IPS-20b (cell line): Measurements from ENCODE around the gene CTNNA2.

Experiments used
- H3K27ac ChIP-seq: one replicate; pipeline ENCODE4 v1.5.1; 2013; ENCODE audit warnings: low read length
- H3K27me3 ChIP-seq: 2 replicates; pipeline ENCODE4 v1.6.1; 2013; ENCODE audit warnings: mild to moderate bottlenecking, low read length, inconsistent platforms; ENCODE audit not compliant: insufficient read depth
- H3K36me3 ChIP-seq: 2 replicates; pipeline ENCODE4 v1.6.1; 2013; ENCODE audit warnings: low read depth, mild to moderate bottlenecking, inconsistent platforms, low read length, moderate library complexity; ENCODE audit not compliant: insufficient read depth
- H3K4me1 ChIP-seq: 2 replicates; pipeline ENCODE4 v1.6.1; 2013; ENCODE audit warnings: mild to moderate bottlenecking, control low read depth, inconsistent platforms, low read length, moderate library complexity; ENCODE audit not compliant: insufficient read depth
- H3K4me3 ChIP-seq: 2 replicates; pipeline ENCODE4 v1.5.1; 2013; ENCODE audit warnings: mild to moderate bottlenecking, low read length, inconsistent platforms
- H3K9ac ChIP-seq: 2 replicates; pipeline ENCODE4 v1.6.1; 2013; ENCODE audit warnings: low read depth, mild to moderate bottlenecking, inconsistent platforms, low read length, moderate library complexity
- H3K9me3 ChIP-seq: 2 replicates; pipeline ENCODE4 v1.6.1; 2013; ENCODE audit warnings: mild to moderate bottlenecking, low read depth, low read length, inconsistent platforms; ENCODE audit not compliant: insufficient read depth

CTNNA2 gene

GRCh38 chr2:80573167-80573566, 1060.3 kb downstream of the CTNNA2 start:
- H3K36me3 ChIP-seq, result no peaks in the 10 kb centered on the region
- no peaks in the 10 kb centered on the region for H3K27me3 ChIP-seq
- no peak overlapping the region for H3K9ac ChIP-seq
- no peaks in the 10 kb centered on the region for H3K4me1 ChIP-seq
- H3K4me3 ChIP-seq, result no peak overlapping the region
- H3K9me3 ChIP-seq, result no peaks in the 10 kb centered on the region
- no peak overlapping the region for H3K27ac ChIP-seq

DNA sequence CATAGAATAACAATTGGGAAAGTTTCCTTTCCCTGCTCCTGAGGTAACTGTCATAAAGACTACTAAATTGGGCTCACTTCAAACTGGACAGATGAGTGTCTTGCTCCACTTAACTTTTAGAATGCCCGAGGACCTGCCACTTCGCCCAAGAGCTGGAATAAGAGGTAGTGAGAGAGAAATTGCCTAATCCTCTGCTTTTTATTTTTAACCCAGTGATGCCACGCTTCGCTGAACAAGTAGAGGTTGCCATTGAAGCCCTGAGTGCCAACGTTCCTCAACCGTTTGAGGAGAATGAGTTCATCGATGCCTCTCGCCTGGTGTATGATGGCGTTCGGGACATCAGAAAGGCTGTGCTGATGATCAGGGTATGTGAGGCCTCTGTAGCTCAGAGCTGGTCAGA, 1061.1 kb downstream of the CTNNA2 start:
- no peaks in the 10 kb centered on the region for H3K27me3 ChIP-seq

DNA sequence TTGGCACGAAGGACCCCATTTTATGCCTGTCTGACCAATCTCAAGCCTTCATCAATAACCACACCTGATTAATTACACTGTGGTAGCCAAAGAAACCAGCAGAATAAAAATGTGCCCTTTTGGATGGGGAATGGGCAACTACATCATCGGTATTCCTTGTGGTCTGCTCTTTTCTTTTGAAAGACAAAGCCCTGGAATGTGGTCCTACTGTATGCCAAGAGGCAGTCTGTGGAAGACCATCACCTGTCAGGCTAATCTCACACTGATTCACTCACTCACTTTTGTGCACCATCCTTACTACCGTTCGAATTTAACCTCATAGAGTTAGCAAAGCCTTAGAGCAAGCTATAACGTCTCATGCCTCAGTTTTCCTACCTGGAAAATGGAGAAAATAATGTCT, 1066.9 kb downstream of the CTNNA2 start:
- Histone ChIP-seq H3K36me3 (no peaks in the 10 kb centered on the region), H3K27me3 (no peaks in the 10 kb centered on the region), H3K9ac (no peak overlapping the region), H3K27ac (no peak overlapping the region), H3K4me3 (no peak overlapping the region), H3K4me1 (peaks cover 2% of the 10 kb centered on the region; the same call in 1 of the 2 replicates), H3K9me3 (no peaks in the 10 kb centered on the region)

More for the DNA sequence above, 1061.1 kb downstream of the CTNNA2 start:
- Histone ChIP-seq H3K27ac (no peak overlapping the region), H3K36me3 (no peaks in the 10 kb centered on the region), H3K9me3 (no peaks in the 10 kb centered on the region), H3K4me3 (no peak overlapping the region), H3K4me1 (no peaks in the 10 kb centered on the region), H3K9ac (no peak overlapping the region)

DNA sequence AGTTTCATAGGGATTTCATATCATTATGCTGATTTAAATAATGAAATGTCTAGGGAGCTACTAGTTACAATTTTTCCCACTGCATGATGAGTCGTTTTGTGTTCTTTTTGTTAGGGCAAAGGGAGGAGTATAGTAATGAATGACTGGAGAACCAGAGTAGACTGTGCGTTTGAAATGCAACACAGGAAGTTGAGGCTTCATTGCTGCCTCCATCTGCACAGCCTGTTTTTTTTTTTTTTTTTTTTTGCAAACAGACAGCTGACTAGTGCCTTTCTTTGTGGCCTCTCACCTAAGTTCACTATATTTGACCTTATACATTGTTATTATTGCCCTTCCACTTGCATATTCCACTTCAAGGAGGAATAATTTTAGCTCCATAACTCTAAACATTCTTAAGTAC, 1078.4 kb downstream of the CTNNA2 start:
- Histone ChIP-seq H3K27ac (no peak overlapping the region), H3K4me1 (no peaks in the 10 kb centered on the region), H3K9ac (no peak overlapping the region), H3K9me3 (no peaks in the 10 kb centered on the region; the same call in 1 of the 2 replicates), H3K27me3 (no peaks in the 10 kb centered on the region), H3K4me3 (no peak overlapping the region), H3K36me3 (no peaks in the 10 kb centered on the region)

GRCh38 chr2:80592106-80592505, 1079.3 kb downstream of the CTNNA2 start:
- no peak overlapping the region for H3K4me3 ChIP-seq
- H3K36me3 ChIP-seq, result no peaks in the 10 kb centered on the region
- no peak overlapping the region for H3K9ac ChIP-seq
- H3K27me3 ChIP-seq, result no peaks in the 10 kb centered on the region
- H3K4me1 ChIP-seq, result no peaks in the 10 kb centered on the region
- H3K27ac ChIP-seq, result no peak overlapping the region
- H3K9me3 ChIP-seq, result no peaks in the 10 kb centered on the region; the same call in 1 of the 2 replicates

GRCh38 chr2:80610108-80610507, 1097.3 kb downstream of the CTNNA2 start:
- Histone ChIP-seq H3K4me3 (no peak overlapping the region), H3K27me3 (no peaks in the 10 kb centered on the region), H3K36me3 (no peaks in the 10 kb centered on the region), H3K27ac (no peak overlapping the region), H3K4me1 (no peaks in the 10 kb centered on the region), H3K9me3 (no peaks in the 10 kb centered on the region), H3K9ac (no peak overlapping the region)

GRCh38 chr2:80621656-80622055, 1108.8 kb downstream of the CTNNA2 start:
- H3K27me3 ChIP-seq, result no peaks in the 10 kb centered on the region
- no peak overlapping the region for H3K4me3 ChIP-seq
- no peaks in the 10 kb centered on the region for H3K4me1 ChIP-seq
- no peak overlapping the region for H3K27ac ChIP-seq
- no peaks in the 10 kb centered on the region for H3K9me3 ChIP-seq
- H3K9ac ChIP-seq, result no peak overlapping the region
- no peaks in the 10 kb centered on the region for H3K36me3 ChIP-seq

GRCh38 chr2:80624062-80624461, 1111.2 kb downstream of the CTNNA2 start:
- no peaks in the 10 kb centered on the region for H3K36me3 ChIP-seq
- no peaks in the 10 kb centered on the region for H3K27me3 ChIP-seq
- H3K4me1 ChIP-seq, result no peaks in the 10 kb centered on the region
- H3K9ac ChIP-seq, result no peak overlapping the region
- H3K9me3 ChIP-seq, result no peaks in the 10 kb centered on the region
- no peak overlapping the region for H3K4me3 ChIP-seq
- H3K27ac ChIP-seq, result no peak overlapping the region

- Histone ChIP-seq H3K9me3 (no peaks in the 10 kb centered on the region), H3K9ac (no peak overlapping the region), H3K27me3 (no peaks in the 10 kb centered on the region), H3K4me3 (no peak overlapping the region), H3K27ac (no peak overlapping the region), H3K36me3 (no peaks in the 10 kb centered on the region), H3K4me1 (no peaks in the 10 kb centered on the region)
Observed at GRCh38 chr2:80634590-80634989, 1121.7 kb downstream of the CTNNA2 start.

- no peaks in the 10 kb centered on the region for H3K9me3 ChIP-seq
- no peak overlapping the region for H3K4me3 ChIP-seq
- H3K36me3 ChIP-seq, result no peaks in the 10 kb centered on the region
- no peaks in the 10 kb centered on the region for H3K4me1 ChIP-seq
- no peak overlapping the region for H3K27ac ChIP-seq
- no peak overlapping the region for H3K9ac ChIP-seq
- H3K27me3 ChIP-seq, result no peaks in the 10 kb centered on the region
Observed at GRCh38 chr2:80638783-80639182, 1125.9 kb downstream of the CTNNA2 start.

GRCh38 chr2:80642465-80642864, 1129.6 kb downstream of the CTNNA2 start:
- Histone ChIP-seq H3K9me3 (no peaks in the 10 kb centered on the region), H3K9ac (no peak overlapping the region), H3K27me3 (no peaks in the 10 kb centered on the region), H3K36me3 (no peaks in the 10 kb centered on the region), H3K4me1 (no peaks in the 10 kb centered on the region), H3K27ac (no peak overlapping the region), H3K4me3 (no peak overlapping the region)

DNA sequence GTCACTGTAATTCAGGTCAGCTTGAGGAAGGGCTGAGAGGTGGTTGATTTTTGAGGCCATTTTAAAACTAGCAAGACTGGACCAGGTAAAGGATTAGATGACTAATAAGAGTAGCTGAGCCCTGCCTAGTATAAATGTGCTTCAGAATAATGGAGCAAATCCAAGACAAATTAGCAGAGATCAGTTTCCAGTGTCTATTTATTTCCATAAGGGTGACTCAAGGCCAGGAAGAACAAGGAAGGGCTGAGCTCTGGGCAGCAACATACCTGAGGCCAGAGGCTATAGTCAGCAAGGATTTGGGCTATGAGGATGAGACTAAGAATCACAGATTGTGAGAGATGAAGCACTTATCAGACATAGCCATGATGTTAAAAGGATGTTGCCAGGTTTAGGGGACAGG, 1130.7 kb downstream of the CTNNA2 start:
- Histone ChIP-seq H3K27me3 (no peaks in the 10 kb centered on the region), H3K9ac (no peak overlapping the region), H3K4me1 (no peaks in the 10 kb centered on the region), H3K27ac (no peak overlapping the region), H3K9me3 (no peaks in the 10 kb centered on the region), H3K36me3 (no peaks in the 10 kb centered on the region), H3K4me3 (no peak overlapping the region)

GRCh38 chr2:80651435-80651834, 1138.6 kb downstream of the CTNNA2 start:
- Histone ChIP-seq H3K4me1 (no peaks in the 10 kb centered on the region), H3K36me3 (no peaks in the 10 kb centered on the region), H3K9ac (no peak overlapping the region), H3K9me3 (peaks cover 10% of the 10 kb centered on the region; the same call in 1 of the 2 replicates), H3K27me3 (no peaks in the 10 kb centered on the region), H3K4me3 (no peak overlapping the region), H3K27ac (no peak overlapping the region)
